ENCODE results near the gene DNALI1.

DNALI1 gene

GRCh38 chr1:37614105-37614504 is 57.4 kb downstream of the DNALI1 start:
- H3K36me3 Mint-ChIP-seq (ENCODE audit: low read depth), result no peaks in the 10 kb centered on the region
- no peak for TF ChIP-seq CTCF (IDR thresholded peaks at IDR 0.05; ENCODE audit: unreplicated experiment in 3 of 3)
- H3K27me3 Mint-ChIP-seq (ENCODE audit: low read depth), result peaks cover 71% of the 10 kb centered on the region
- no peak overlapping the region for H3K4me3 Mint-ChIP-seq
- H3K27ac Mint-ChIP-seq, result no peak overlapping the region
- no peaks in the 10 kb centered on the region for H3K9me3 Mint-ChIP-seq
- H3K4me1 Mint-ChIP-seq, result no peaks in the 10 kb centered on the region

- peaks cover 79% of the 10 kb centered on the region for H3K27me3 Mint-ChIP-seq (ENCODE audit: low read depth)
- no peak for TF ChIP-seq CTCF (IDR thresholded peaks at IDR 0.05; ENCODE audit: unreplicated experiment in 3 of 3)
- H3K4me3 Mint-ChIP-seq, result no peak overlapping the region
- no peak overlapping the region for H3K27ac Mint-ChIP-seq
- H3K36me3 Mint-ChIP-seq (ENCODE audit: low read depth), result no peaks in the 10 kb centered on the region
- H3K4me1 Mint-ChIP-seq, result no peaks in the 10 kb centered on the region
- no peaks in the 10 kb centered on the region for H3K9me3 Mint-ChIP-seq
Observed at GRCh38 chr1:37616330-37616729, 59.6 kb downstream of the DNALI1 start.
